G401.6 (cell line): ENCODE results near the gene ROBO1.

ENCODE experiments used
- FAIRE-seq: peaks from 2 replicates; lab custom pipeline; 2012; peaks lifted over from hg19 to GRCh38; lab: Jason Lieb, UNC

The ROBO1 gene

DNA sequence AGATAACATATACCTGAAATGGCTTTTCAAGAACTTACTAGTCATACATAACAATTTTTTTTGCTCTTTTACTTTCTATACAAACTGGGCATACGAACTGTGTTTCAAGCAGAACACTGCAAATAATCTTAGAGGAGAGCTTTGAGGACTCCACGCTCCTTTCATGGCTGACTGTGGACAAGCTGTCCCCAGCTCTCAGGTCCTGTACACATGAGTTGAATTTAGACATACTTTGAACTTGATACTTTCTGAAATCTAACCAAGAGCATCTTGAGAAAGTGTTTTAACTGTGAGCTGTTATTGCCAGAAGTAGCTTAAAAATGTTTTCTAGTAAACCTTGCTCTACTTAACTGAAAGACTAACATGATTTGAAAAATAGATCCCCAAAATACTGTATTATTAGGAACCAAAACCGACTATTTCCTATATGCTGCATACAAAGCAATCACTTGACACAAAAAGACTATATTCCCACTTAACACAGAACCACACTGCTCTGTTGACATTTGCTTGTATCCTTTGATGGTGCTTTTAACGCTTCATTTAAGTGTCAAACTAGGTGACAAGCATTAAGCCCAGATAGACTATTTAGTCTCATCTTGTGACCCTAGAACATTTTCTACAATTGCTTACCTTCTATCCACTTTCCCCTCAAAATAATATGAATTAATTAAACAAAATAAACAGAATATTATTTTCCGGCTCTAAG, 755.8 kb downstream of the ROBO1 start:
- no peak for FAIRE-seq

DNA sequence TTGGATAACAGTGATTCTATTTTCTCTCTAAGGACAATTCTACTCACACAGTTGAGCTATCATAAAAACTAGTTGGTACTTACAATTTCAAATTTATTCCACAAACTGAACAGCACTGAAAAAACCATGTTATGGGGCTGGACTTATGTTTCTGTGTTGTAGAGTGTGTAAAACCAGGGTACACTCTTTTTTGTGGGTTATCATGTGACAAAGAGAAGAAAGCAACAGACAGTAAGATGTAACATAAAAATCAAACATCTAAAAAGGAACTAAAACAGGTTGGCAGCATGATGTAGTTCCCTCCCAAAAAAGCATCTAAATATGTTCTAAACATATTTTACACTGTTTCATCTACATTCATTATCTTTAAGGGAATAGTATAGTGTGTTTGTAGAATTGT, 757.9 kb downstream of the ROBO1 start:
- no peak for FAIRE-seq

DNA sequence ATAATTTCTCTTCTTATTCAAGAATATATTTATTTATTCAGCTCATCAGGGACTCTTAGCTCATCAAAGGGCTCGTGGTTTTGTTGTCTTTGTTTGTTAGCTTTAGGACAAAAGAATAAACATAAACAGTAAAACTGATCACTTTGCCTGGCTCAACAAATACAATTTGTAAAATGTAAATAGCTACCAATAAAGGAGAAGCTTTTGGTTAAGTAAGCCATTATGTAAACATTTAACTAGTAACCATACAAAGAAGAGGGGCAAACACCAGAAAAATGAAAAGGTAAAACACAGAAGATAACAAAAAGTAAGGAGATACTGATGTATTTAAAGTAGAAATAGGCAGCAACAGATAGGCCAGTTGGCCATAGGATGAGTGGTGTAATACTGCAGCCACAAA, 761.7 kb downstream of the ROBO1 start:
- FAIRE-seq, result no peak

DNA sequence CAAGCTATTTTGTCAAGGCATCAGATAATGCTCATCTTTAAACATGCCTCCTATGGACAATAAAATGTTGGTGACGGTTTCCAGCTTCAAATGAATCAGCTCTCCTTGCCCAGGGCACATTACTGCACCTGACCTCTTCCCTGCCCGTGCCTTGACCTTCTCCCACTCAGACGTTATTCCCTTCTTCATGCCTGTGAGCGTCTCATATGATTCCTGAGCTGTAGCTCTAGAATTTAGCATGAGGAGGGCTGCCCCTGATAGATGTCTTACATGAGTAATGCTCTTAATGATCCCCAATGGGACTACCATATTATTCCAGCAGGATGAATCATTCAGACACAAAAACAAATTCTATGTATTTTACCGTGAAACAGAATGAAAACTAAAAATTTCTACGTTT, 762.7 kb downstream of the ROBO1 start:
- FAIRE-seq, result no peak

DNA sequence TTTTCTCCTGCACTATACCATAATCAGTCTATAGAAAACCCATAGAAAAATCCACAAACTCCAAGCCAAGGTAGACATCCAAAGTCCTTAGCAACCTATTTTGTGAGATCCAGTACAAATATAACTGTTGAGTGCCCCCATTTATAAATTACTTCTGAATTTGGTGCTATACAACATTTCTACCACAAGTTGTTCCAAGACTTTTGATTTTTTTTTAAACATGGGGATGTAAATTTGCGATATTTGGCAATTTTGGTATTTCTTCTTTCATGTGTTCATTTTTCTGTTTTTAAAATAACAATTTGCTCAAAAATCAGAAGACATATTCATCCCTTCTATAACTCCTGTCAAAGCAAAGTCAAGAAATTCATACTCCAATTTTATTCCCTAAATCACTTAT, 763.8 kb downstream of the ROBO1 start:
- no peak for FAIRE-seq

DNA sequence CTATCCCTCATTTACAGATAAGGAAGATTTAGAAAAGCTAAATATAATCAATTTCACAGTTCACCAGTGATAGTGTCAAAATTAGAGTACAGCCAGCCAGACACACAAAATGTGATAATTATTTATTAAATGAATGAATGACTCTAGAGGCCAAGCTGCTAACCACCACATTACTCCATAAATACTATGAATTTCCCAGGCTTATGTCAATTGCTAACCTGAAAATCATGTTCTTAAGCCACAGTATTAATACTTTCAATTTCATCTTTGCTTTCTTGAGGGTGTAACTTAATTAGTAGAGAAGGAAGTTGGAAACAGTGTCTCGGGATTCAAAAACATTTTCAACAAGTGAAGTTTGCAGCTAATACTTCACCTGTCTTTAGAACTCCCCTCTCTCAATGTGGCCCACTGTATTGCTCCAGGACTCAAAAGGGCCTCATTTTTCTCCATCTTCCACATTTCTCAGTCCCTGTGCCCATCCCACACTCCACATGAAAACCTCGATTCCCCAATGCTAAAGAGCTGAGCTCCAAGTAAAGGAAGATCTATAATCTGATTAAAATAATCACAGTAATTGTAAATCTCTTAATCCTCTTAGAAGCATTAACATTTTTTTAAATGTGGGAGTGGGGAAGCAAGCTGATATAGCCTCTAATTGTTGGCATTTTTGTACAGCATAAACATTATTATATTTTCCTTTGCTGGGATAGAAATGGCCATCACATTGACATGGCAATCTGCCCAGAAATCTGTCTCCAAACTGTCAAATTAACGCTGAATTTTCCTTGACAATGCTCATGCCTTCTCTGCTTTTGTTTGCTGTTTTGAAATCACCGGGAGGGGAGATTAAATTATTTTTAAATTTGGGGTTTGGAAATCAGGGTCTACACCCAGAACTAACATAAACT, 765.1 kb downstream of the ROBO1 start:
- FAIRE-seq, result no peak

DNA sequence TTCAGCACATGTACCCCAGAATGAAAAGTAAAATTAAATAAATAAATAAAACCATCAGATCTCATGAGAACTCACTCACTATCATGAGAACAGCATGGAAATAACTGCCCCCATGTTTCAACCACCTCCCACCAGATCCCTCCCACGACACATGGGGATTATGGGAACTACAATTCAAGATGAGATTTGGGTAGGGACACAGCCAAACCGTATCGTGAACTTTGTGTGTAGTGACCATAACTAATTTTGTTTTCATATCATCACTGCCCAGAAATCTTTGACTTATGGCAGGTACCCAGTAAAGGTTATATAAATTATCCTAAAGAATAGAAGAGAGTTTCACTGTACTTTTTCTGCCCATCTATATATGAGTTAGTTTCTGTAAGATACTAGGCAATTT, 766.5 kb downstream of the ROBO1 start:
- no peak for FAIRE-seq

DNA sequence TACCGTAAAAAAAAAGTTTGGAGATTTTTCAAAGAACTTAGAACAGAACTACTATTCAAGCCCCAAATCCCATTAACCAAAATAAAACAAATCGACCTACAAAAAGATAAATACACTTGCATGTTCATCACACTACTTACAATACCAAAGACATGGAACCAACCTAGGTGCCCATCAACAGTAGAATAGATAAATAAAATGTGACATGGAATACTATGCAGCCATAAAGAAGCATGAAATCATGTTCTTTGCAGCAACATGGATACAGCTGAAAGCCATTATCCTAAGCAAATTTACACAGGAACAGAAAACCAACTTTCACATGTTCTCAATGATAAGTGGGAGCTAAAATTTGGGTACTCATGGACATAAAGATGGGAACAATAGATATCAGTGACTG, 768.7 kb downstream of the ROBO1 start:
- no peak for FAIRE-seq

DNA sequence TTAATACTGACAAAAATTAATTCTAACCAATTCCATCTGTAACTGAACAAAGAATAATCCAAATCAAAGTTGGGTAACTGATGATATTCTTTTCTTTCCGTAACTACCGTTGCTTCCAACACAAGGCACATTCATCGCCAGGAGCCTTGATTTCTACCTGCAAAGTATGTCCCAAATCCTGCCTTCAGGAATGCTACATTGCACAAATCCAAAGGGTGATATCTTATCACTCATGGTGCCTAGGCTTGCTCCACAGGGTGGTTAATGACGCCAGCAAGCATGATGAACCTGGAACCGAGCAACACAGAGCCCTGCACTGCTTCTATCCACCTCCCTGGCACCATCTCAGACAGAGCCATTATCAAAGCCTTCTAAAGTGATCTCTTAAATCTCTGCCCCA, 772.7 kb downstream of the ROBO1 start:
- no peak for FAIRE-seq

DNA sequence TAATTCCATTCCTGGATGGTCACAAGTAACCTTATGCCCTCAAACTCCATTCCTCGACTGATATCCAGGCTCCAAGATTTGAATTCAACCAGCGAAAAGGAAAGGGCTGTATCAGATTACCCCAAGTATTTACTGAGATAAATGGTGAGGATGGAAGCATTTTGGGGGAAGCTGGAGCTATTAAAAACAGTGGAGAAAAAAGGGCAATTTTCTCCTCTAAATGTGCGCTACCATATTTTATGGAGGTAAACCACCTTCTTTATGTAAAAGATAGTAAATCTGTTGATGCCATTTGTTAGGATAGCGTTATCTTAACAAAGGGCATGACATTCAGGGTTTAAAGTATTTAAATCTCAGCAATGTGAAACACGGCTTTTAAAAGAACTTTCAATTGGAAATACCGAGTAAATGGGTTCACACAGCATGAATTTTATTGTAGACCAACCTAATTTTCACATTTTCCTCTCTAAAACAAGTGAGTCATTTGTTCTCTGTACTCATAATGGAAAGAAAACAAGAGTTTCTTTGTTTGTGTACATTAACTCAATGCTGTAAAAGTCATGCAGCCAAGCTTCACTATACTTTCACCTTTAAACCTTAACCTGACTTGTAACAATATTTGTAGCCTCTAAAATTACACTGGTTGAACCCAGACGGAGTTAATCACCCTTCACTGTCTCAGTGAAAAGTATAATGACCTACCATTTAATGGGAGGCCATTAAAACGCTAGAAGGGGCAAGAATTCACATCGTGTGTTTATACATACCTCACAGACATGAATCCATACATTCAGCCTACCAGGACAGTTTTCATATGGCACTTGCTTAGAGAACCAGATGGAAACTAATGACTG, 773.4 kb downstream of the ROBO1 start:
- FAIRE-seq, result no peak

DNA sequence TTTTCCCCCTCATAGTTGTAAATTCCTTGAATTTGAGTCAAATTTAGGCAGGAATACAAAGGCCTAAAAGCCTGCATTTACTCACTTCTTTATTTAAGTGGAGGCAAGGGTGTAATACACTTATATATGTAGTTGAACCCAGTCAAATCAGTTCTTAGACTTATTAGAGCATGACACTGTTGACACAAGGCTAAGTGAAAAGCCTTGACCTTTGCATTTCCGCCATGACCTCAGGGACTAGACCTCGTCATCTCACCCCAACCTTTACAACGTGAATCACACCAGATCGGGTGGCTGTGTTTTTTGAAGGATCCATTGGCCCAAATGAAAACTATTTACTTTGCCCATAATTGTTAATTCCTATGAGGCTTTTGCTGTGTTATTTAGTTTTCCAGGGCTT, 774.4 kb downstream of the ROBO1 start:
- no peak for FAIRE-seq

DNA sequence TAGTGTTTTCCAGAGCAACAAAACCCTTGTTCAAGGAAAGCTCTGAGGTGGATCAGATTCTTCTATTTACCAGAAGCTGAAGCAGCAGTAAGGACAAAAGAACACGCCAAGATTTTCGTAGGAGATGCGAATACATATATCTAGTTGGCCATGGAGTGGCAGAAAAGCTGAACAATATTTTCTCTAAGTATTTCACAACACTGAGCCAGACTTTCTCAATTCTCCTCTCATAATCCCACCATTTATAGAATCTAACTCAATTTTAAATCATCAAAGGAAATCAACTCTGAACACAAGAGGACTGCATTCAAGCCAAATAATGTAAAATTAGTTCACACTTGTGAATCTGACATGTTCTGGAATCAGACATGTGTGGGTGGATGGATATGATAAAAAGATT, 775.0 kb downstream of the ROBO1 start:
- FAIRE-seq, result no peak

DNA sequence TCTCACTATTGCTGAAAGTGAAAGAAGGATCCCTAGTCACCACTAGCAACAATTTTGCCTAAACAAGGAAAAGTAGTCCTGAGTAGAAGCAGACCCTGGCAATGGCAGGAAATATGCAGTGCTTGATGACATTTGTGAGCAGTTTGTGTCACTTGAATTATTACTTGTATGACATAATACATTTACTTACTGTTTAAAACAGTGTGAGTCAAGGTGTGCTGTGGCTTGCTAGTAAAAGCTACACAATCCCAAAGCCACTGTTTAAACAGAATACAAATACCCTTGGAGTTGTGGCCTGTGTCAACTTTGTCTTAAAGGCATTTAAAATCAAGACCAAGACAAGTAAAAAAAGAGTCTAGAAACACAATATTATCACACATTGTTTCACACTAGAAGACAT, 775.4 kb downstream of the ROBO1 start:
- FAIRE-seq, result no peak

DNA sequence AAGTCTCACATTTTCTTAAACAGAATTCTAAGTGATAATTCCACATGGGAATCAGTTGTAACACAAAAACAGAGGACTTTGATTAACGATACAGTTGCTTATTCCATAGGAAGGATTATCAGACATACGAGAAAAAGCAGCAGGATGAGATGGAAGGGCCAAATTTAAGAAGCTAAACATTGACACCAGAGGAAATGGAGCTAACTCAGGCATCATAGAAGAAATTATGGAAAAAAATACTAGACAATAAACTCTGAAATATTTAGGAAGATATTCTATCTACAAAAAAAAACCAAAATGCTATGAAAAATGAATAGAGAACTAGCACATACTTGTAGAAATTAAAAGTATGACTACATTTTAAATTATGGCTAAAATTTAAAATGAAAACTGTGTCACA, 776.1 kb downstream of the ROBO1 start:
- FAIRE-seq, result no peak

DNA sequence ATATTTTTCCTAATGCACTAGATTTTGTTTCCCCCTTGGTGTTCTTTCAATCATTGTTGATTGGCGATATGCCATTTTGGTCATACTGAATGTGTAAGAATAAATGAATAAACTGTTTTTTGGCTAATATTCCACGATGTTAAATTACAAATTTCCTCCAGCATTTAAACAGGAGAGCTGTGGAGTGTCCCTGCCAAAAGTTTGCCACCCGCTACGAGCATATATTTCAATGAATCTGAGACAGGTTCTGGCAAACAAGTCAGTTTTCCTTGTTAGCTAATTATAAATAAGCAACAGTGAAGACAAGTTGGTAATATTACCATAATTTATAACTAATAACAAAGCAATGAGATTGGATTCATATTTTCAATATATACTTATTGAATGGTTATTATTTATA, 777.6 kb downstream of the ROBO1 start:
- FAIRE-seq, result no peak

DNA sequence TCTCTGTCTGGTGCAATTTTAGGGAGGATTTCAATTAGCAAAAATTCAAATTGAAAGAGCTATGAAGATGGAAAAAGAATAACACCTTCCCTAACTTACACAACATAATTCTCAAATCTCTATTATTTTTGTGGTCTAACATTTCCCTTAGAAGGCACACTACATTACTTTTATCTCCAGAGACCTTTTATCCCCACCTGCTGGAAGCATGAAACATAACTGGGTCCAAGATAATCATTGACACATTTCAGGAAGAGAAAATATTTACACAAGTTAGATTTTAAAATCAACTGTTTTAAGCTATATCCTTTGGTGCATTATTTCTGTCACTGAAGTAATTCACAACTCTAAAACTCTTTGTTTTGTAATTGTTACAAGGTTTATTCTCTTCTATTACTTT, 779.5 kb downstream of the ROBO1 start:
- peak; percentile 28 for FAIRE-seq

DNA sequence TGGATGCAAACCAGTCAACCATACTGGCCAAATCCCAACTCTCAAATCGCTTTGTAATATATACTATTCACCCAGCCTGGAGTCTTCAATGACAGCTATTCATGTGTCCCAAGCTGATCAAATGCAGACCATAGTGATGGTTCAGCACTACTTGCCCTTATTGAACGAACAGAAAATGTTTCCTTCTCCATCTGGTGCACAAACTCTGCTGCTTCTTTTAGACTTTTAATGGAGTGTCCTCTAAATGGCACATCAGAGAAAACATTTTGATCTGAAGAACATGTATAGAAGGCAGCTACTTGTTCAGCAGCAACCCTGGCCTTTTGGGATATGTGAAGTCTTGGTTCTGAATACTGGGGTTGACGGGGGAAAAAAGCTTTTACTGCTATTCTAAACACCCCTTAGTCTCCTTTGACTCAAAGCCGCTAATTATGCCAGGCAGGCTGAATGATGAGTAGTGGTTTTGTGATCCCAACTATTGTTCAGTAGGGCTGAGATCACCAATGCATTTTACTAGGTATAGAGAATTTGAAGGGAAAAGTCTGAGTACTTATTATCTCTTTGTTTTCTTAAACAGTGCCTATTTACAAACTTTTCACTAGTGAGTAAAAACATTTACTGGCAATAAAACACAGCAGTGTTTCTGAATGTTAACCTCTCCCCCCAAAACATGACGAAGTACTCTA, 781.2 kb downstream of the ROBO1 start:
- no peak for FAIRE-seq

DNA sequence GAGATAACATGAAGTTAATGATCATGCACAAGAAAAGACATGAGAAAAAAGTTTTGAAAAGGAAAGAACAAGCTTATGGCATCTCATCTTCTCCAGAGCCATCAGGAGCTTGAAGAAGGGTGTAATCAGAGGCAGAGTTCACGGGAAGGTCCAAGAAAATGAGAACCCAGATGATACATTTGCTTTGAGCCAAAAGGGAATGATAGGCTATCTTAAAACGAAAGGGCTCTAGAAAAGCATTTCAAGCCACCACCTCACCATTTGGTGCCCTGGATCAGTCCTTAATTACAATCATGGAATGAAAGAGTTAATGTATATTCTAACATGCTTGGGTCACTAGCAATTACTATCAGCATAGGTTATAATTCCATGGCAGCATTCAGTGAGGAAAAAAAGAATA, 781.8 kb downstream of the ROBO1 start:
- no peak for FAIRE-seq

DNA sequence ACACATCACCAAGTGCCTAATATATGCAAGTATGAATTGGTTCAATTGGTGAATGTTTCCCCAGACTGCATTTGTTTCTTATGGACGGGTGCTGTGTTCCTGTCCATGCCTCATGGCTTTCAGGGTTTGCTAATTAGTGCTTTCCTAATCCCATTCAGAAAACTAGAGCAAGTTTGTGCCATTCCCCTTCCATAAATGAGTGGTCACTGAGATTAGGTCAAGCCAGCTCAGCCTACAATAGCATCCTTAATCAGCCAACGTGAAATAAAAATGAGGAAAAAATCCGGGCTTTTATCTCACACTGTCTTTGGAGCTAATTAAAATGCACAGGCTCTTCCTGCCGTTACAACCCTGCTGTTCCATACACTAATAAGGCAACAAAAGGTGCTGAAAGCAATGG, 788.8 kb downstream of the ROBO1 start:
- no peak for FAIRE-seq

DNA sequence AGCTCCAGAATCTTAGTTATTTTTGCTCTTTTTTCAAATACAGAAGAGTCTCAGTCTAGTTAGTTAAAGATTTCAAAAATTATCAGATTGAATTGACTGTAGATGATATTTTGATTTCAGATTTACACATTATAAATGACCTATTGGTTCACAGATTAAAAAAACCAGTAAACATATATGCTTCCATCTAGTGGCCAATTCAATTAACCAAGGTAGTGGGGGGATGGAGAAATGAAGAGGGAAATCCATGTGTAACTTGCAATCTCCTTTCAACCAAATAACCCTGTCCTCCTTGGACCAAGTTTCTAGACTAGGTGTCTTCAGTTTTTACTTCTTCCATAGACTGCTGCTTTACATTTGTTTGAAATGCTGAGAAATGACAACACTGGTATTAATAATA, 789.8 kb downstream of the ROBO1 start:
- no peak for FAIRE-seq

DNA sequence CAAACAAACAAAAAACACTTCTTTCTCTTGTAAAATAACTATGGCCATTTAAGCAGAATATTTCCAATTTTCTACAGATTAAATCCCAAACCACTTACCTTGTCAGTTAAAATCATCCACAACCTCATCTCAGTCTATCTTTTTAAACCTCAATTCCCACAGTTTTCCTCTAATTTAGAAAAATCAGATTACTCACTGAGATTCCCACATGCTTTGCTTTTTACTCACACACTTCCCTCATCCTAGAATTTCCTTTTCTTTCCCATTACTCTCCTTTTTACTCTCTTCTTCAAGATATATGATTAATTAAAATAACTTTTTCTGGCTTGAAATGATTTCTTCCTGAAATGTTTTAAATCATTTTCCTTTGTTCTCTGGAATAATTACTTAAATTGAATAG, 790.7 kb downstream of the ROBO1 start:
- FAIRE-seq, result no peak

DNA sequence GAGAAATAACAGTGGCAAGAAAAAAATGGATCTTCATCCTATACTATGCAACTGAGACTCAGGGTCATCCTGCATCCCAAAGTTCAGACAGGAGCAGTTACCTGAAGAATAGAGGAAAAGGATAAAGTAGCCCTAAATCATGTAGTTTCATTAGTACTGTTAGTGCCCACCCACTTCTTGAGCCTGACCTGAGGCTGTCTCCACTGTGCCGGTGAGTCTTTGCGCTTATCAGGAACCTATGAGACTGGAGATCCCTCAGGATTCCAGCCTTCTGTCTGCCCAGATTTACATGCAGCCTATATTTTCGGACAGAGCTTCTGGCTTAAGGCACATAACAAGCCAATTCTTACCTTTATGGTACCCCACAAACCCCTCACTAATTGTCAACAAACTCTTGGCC, 791.6 kb downstream of the ROBO1 start:
- no peak for FAIRE-seq
